ENCODE results near the gene QPCTL. TPM values are rescaled to one million over a fixed set of nuclear protein-coding genes. Genes with fewer than 3 reads are reported as not detected.

QPCTL gene
- total and polyA plus RNA-seq, 9 of the 15 experiments (the other 6 are each of a cell fraction or from before 2014, with no cell fraction given): 0.99 to 31.3 (median 12.7) TPM

- H4K20me1 ChIP-seq (replicated peaks; ENCODE audit: control insufficient read depth, insufficient read depth, low read length): no peaks in the 10 kb centered on the region
- no peak overlapping the region; a peak in 1 of 4 replicates for H3K9ac ChIP-seq (ENCODE audit: insufficient read depth in 1 of 2, low read depth in 2 of 2, low read length in 2 of 2)
- no peak for ATAC-seq
- peak overlapping the region; percentile 40; the same call in 1 of the 2 replicates for H2AFZ ChIP-seq (ENCODE audit: low read depth, low read length)
- ChIA-PET CTCF (ENCODE audit: low intra/inter-chr PET ratio) (no interaction called here), POLR2A (interaction anchor here (1.2 kb wide), 1 partner anchor 26 kb away, joined by 4 read pairs; the partner anchor contains the start of gene SIX5)
- H3K4me2 ChIP-seq (ENCODE audit: insufficient read depth, low read length): no peak overlapping the region
- no TSS peak for BruUV-seq (replicated peaks)
- intact Hi-C loops (cut with micrococcal nuclease): no loop called here
- H3K9me3 ChIP-seq (replicated peaks; ENCODE audit: control insufficient read depth, insufficient read depth, low read depth, low read length): no peaks in the 10 kb centered on the region
- in situ Hi-C loops (cut with MboI): no loop called here
- no peaks in the 10 kb centered on the region for H3K36me3 ChIP-seq (ENCODE audit: control insufficient read depth, insufficient read depth, low read length)
- peaks cover 0 to 10% of the 10 kb centered on the region in 2 experiments; a peak in 3 of 5 replicates for H3K4me1 ChIP-seq (replicated peaks in 1 of 2; ENCODE audit: control insufficient read depth in 2 of 2, insufficient read depth in 2 of 2, low read length in 2 of 2)
- H3K9me1 ChIP-seq (ENCODE audit: control insufficient read depth, insufficient read depth, low read length): no peaks in the 10 kb centered on the region
- no peak overlapping the region for H3K4me3 ChIP-seq
- 37% methylated on average over 4 of the region's 4 CpGs for WGBS (ENCODE audit: insufficient coverage, low coverage, missing lambda C conversion rate)
- H3K27ac ChIP-seq (ENCODE audit: extremely low read depth, low read depth, low read length): no peak overlapping the region
- FAIRE-seq: no peak
- DNase-seq (ENCODE audit: extremely low read depth in 1 of 4, low spot score in 3 of 4): no peak
- no peaks in the 10 kb centered on the region for H3K27me3 ChIP-seq (ENCODE audit: control insufficient read depth in 2 of 2, insufficient read depth in 2 of 2, low read length in 2 of 2)
- TF ChIP-seq ZNF124 (CRISPR knock-in tag; IDR thresholded peaks at IDR 0.05): no peak
- TF ChIP-seq CREBBP (IDR thresholded peaks at IDR 0.05; ENCODE audit: low read depth, low read length): no peak
- no peak for TF ChIP-seq ZNF143 (CRISPR knock-in tag; IDR thresholded peaks at IDR 0.05)
- TF ChIP-seq ZNF75A (CRISPR knock-in tag; IDR thresholded peaks at IDR 0.05): no peak
- no peak for TF ChIP-seq DDX20 (tag; IDR thresholded peaks at IDR 0.05; ENCODE audit: low read depth)
- H3K79me2 ChIP-seq (ENCODE audit: control insufficient read depth, insufficient read depth, low read length): no peaks in the 10 kb centered on the region
These were observed 50.5 kb downstream of the QPCTL start for GRCh38 chr19:45742969-45743368.

- H3K9me1 ChIP-seq (ENCODE audit: control insufficient read depth, insufficient read depth, low read length): no peaks in the 10 kb centered on the region
- 73% methylated on average over 5 of the region's 6 CpGs for WGBS (ENCODE audit: insufficient coverage, low coverage, missing lambda C conversion rate)
- intact Hi-C loops (cut with micrococcal nuclease): no loop called here
- H3K4me3 ChIP-seq: no peak overlapping the region
- in situ Hi-C loops (cut with MboI): no loop called here
- BruUV-seq (replicated peaks): no TSS peak
- no peak overlapping the region for H2AFZ ChIP-seq (ENCODE audit: low read depth, low read length)
- no peak overlapping the region for H3K4me2 ChIP-seq (ENCODE audit: insufficient read depth, low read length)
- H4K20me1 ChIP-seq (replicated peaks; ENCODE audit: control insufficient read depth, insufficient read depth, low read length): no peaks in the 10 kb centered on the region
- FAIRE-seq (no peak), DNase-seq (ENCODE audit: extremely low read depth in 1 of 4, low spot score in 3 of 4) (no peak), ATAC-seq (no peak)
- no peaks in the 10 kb centered on the region for H3K79me2 ChIP-seq (ENCODE audit: control insufficient read depth, insufficient read depth, low read length)
- no peaks in the 10 kb centered on the region for H3K9me3 ChIP-seq (replicated peaks; ENCODE audit: control insufficient read depth, insufficient read depth, low read depth, low read length)
- H3K27me3 ChIP-seq (ENCODE audit: control insufficient read depth in 2 of 2, insufficient read depth in 2 of 2, low read length in 2 of 2): no peaks in the 10 kb centered on the region
- peaks cover 0 to 3% of the 10 kb centered on the region in 2 experiments; a peak in 3 of 5 replicates for H3K4me1 ChIP-seq (replicated peaks in 1 of 2; ENCODE audit: control insufficient read depth in 2 of 2, insufficient read depth in 2 of 2, low read length in 2 of 2)
- no peaks in the 10 kb centered on the region for H3K36me3 ChIP-seq (ENCODE audit: control insufficient read depth, insufficient read depth, low read length)
- ChIA-PET CTCF (ENCODE audit: low intra/inter-chr PET ratio) (no interaction called here), POLR2A (interaction anchor here (0.6 to 1.9 kb wide), 3 partner anchors 23 to 152 kb away, joined by 3 to 4 read pairs (median 3); partner anchors contain the start of gene SIX5)
- H3K27ac ChIP-seq (ENCODE audit: extremely low read depth, low read depth, low read length): no peak overlapping the region
- no peak overlapping the region for H3K9ac ChIP-seq (ENCODE audit: insufficient read depth in 1 of 2, low read depth in 2 of 2, low read length in 2 of 2)
- TF ChIP-seq VEZF1 (CRISPR knock-in tag; IDR thresholded peaks at IDR 0.05): no peak
- TF ChIP-seq CCAR2 (IDR thresholded peaks at IDR 0.05; ENCODE audit: low read depth, low read length): no peak
- no peak for TF ChIP-seq FOXA1 (IDR thresholded peaks at IDR 0.05; ENCODE audit: borderline replicate concordance)
- no peak for TF ChIP-seq RAD51 (IDR thresholded peaks at IDR 0.05; ENCODE audit: borderline replicate concordance, low read depth)
- TF ChIP-seq RBM39 (optimal IDR thresholded peaks at IDR 0.05; ENCODE audit: low read depth, low read length): no peak
- no peak for TF ChIP-seq CBFA2T2 (conservative IDR thresholded peaks at IDR 0.05)
- TF ChIP-seq PATZ1 (CRISPR knock-in tag; IDR thresholded peaks at IDR 0.05; ENCODE audit: borderline replicate concordance): no peak
These were observed 53.1 kb downstream of the QPCTL start for GRCh38 chr19:45745606-45746005.

Data from K562 (cell line).